ENCODE measurements around the gene NT5C. TPM values are rescaled to one million over a fixed set of nuclear protein-coding genes. Genes with fewer than 3 reads are reported as not detected.

NT5C gene
- total RNA-seq, 1 experiment from 2014 or later: 116 TPM

- H2AFZ ChIP-seq (ENCODE audit: low read length): no peak overlapping the region
- no peak for DNase-seq
- H4K20me1 ChIP-seq (ENCODE audit: low read length): no peaks in the 10 kb centered on the region
- H3K9me2 ChIP-seq (replicated peaks; ENCODE audit: low read length): no peaks in the 10 kb centered on the region
- no peak overlapping the region for H3K27ac ChIP-seq (ENCODE audit: low read length)
- H3K4me2 ChIP-seq (ENCODE audit: low read length): peak overlapping the region; percentile 91
- H3F3A ChIP-seq (ENCODE audit: low read length, unreplicated experiment): no peaks in the 10 kb centered on the region
- no peak for TF ChIP-seq CTCF (conservative IDR thresholded peaks at IDR 0.05; ENCODE audit: low read depth, low read length)
- no peak for TF ChIP-seq EZH2 (IDR thresholded peaks at IDR 0.05; ENCODE audit: low read length, unreplicated experiment)
- TF ChIP-seq EZH2phosphoT487 (IDR thresholded peaks at IDR 0.05; ENCODE audit: borderline replicate concordance, low read length): no peak
- ATAC-seq: no peak
- no peaks in the 10 kb centered on the region for H3K27me3 ChIP-seq (ENCODE audit: low read length)
- peaks cover 40% of the 10 kb centered on the region for H3K4me1 ChIP-seq (ENCODE audit: insufficient read depth, low read length)
- no peaks in the 10 kb centered on the region for H3K9me3 ChIP-seq (ENCODE audit: low read length)
- BruUV-seq (replicated peaks): no TSS peak
- H3K79me2 ChIP-seq (ENCODE audit: low read length): peaks cover 62% of the 10 kb centered on the region
- CTCF ChIA-PET: interaction anchor here (0.6 to 1.3 kb wide), 2 partner anchors 10 to 42 kb away, joined by 3 to 20 read pairs; no protein-coding TSS in a partner anchor
- peaks cover 12% of the 10 kb centered on the region; the same call in 1 of the 2 replicates for H3K36me3 ChIP-seq (ENCODE audit: low read depth, low read length)
- intact Hi-C loops (cut with micrococcal nuclease): loop anchor here (2.0 to 10.0 kb wide), 2 partner anchors 151 to 303 kb away; no protein-coding TSS in a partner anchor
- POLR2A ChIA-PET (ENCODE audit: unreplicated experiment): interaction anchor here (0.6 kb wide), 1 partner anchor 29 kb away, joined by 5 read pairs; no protein-coding TSS in a partner anchor
- peak overlapping the region; percentile 97 for H3K4me3 ChIP-seq (ENCODE audit: low read length)
- no peak overlapping the region for H3K9ac ChIP-seq (ENCODE audit: low read length)
Observed at GRCh38 chr17:75111777-75112335, 19.7 kb downstream of the NT5C start.

GRCh38 chr17:75110234-75110937, 21.2 kb downstream of the NT5C start:
- intact Hi-C loops (cut with micrococcal nuclease): loop anchor here (10.0 kb wide), 1 partner anchor 304 kb away; no protein-coding TSS in a partner anchor
- POLR2A ChIA-PET (ENCODE audit: unreplicated experiment): interaction anchor here (0.6 kb wide), 3 partner anchors 14 to 47 kb away, joined by 3 to 5 read pairs (median 4); no protein-coding TSS in a partner anchor

More at GRCh38 chr17:75110234-75110937, 21.2 kb downstream of the NT5C start:
- peak; percentile 48 for DNase-seq
- no peaks in the 10 kb centered on the region for H4K20me1 ChIP-seq (ENCODE audit: low read length)
- peak; percentile 3; the same call in 1 of the 2 replicates for ATAC-seq
- CTCF ChIA-PET: interaction anchor here (0.6 to 1.3 kb wide), 7 partner anchors 41 to 286 kb away, joined by 3 to 20 read pairs (median 4); no protein-coding TSS in a partner anchor
- H3K27me3 ChIP-seq (ENCODE audit: low read length): no peaks in the 10 kb centered on the region
- TF ChIP-seq CTCF (conservative IDR thresholded peaks at IDR 0.05; ENCODE audit: low read depth, low read length) (no peak), EZH2phosphoT487 (IDR thresholded peaks at IDR 0.05; ENCODE audit: borderline replicate concordance, low read length) (no peak), EZH2 (IDR thresholded peaks at IDR 0.05; ENCODE audit: low read length, unreplicated experiment) (no peak)
- H3K9ac ChIP-seq (ENCODE audit: low read length): peak overlapping the region; percentile 74
- H2AFZ ChIP-seq (ENCODE audit: low read length): peak overlapping the region; percentile 85
- H3K36me3 ChIP-seq (ENCODE audit: low read depth, low read length): 0 out of 2 replicates have a peak, but pooled peaks cover under 1% of the 10 kb centered on the region
- TSS peak; percentile 43 for BruUV-seq (replicated peaks)
- peak overlapping the region; percentile 97 for H3K4me3 ChIP-seq (ENCODE audit: low read length)
- peaks cover 40% of the 10 kb centered on the region for H3K4me1 ChIP-seq (ENCODE audit: insufficient read depth, low read length)
- no peaks in the 10 kb centered on the region for H3K9me2 ChIP-seq (replicated peaks; ENCODE audit: low read length)
- H3K9me3 ChIP-seq (ENCODE audit: low read length): no peaks in the 10 kb centered on the region
- no peak overlapping the region for H3K27ac ChIP-seq (ENCODE audit: low read length)
- peaks cover 49% of the 10 kb centered on the region for H3K79me2 ChIP-seq (ENCODE audit: low read length)
- H3F3A ChIP-seq (ENCODE audit: low read length, unreplicated experiment): no peaks in the 10 kb centered on the region
- peak overlapping the region; percentile 91 for H3K4me2 ChIP-seq (ENCODE audit: low read length)

All from PC-3 (cell line).